HCT116 (cell line): Measurements from ENCODE around the gene SPATA7. TPM values are rescaled to one million over a fixed set of nuclear protein-coding genes. Genes with fewer than 3 reads are reported as not detected.

Source experiments
- ATAC-seq: fragments of 200-7000 bp; cut with Tn5 transposase; 2 replicates; pipeline ENCODE4 v1.9.1; 2020; ENCODE audit warnings: mild to moderate bottlenecking, moderate library complexity
- BruUV-seq: library from RNA; stranded (reverse); fragments of 400-500 nt; replicated peaks from 2 replicates; lab custom pipeline; 2021; lab: Mats Ljungman, UMichigan
- CTCF ChIA-PET: fragments of 300-600 bp; sonication (Branson Sonifier 250); formaldehyde crosslinking; loops from one replicate; lab custom pipeline; 2021; ENCODE audit warnings: antibody characterized with exemption; lab: Charles Lee
- POLR2A ChIA-PET: fragments of 300-600, 350-600 bp; sonication (Branson Sonifier 250); formaldehyde crosslinking; loops from one replicate; lab custom pipeline; 2021; ENCODE audit warnings: antibody characterized with exemption; lab: Charles Lee
- RAD21 ChIA-PET, 2 experiments: fragments of 300-600 bp; sonication (Branson Sonifier 250); formaldehyde crosslinking; loops; one replicate each; lab custom pipeline; 2023; ENCODE audit warnings: low total read pairs in 2 of 2; ENCODE audit not compliant: uncharacterized antibody in 2 of 2, unreplicated experiment in 2 of 2, low non-redundant PET in 1 of 2; lab: Charles Lee
- DNase-seq: peaks from one replicate; pipeline ENCODE4 v3.0.0-alpha.2; 2010; ENCODE audit warnings: low read depth, low spot score
- H2AFZ ChIP-seq: fragments of 200-600 bp; shearing (Covaris generic), sonication (generic); 2 replicates; pipeline ENCODE4 v1.6.1; 2017; ENCODE audit warnings: low read depth, mixed run types, mixed read lengths, antibody characterized with exemption, low read length; ENCODE audit not compliant: poor library complexity, severe bottlenecking
- H3K27ac ChIP-seq: 2 replicates; pipeline ENCODE4 v1.5.1; 2012; ENCODE audit warnings: low read depth, low read length
- H3K27me3 ChIP-seq: fragments of 200-600 bp; sonication (generic); 2 replicates; pipeline ENCODE4 v1.6.1; 2016; ENCODE audit warnings: mixed run types, low read length, mixed read lengths; ENCODE audit not compliant: insufficient read depth
- H3K36me3 ChIP-seq, 2 experiments: fragments of 200-500 bp in 1 of 2; fragments of 200-600 bp in 1 of 2; sonication (Bioruptor generic) in 1 of 2; sonication (generic) in 1 of 2; 2 replicates each; pipeline versions ENCODE4 v1.5.1 to v1.6.1; 2014 to 2016; ENCODE audit warnings: low read length in 2 of 2, inconsistent platforms in 1 of 2, mixed read lengths in 1 of 2, mixed run types in 1 of 2; ENCODE audit not compliant: insufficient read depth in 2 of 2, control insufficient read depth in 1 of 2
- H3K4me1 ChIP-seq, 2 experiments: fragments of 200-600 bp in 1 of 2; sonication (generic) in 1 of 2; 2 replicates each; pipeline versions ENCODE4 v1.5.1 to v1.6.1; 2012 to 2017; ENCODE audit warnings: low read length in 2 of 2, inconsistent platforms in 1 of 2, mild to moderate bottlenecking in 1 of 2, mixed read lengths in 1 of 2, mixed run types in 1 of 2, moderate library complexity in 1 of 2; ENCODE audit not compliant: insufficient read depth in 2 of 2, control insufficient read depth in 1 of 2
- H3K4me2 ChIP-seq: fragments of 200-600 bp; sonication (generic); 2 replicates; pipeline ENCODE4 v1.6.1; 2017; ENCODE audit warnings: mixed run types, low read length, mixed read lengths
- H3K4me3 ChIP-seq, 2 experiments: fragments of 200-600 bp in 1 of 2; sonication (generic) in 1 of 2; replicated peaks in 1 of 2; 2 replicates each; pipeline ENCODE4 v1.5.1; 2011 to 2016; ENCODE audit warnings: low read length in 2 of 2, control low read depth in 1 of 2, low read depth in 1 of 2, mild to moderate bottlenecking in 1 of 2, mixed read lengths in 1 of 2, mixed run types in 1 of 2
- H3K79me2 ChIP-seq: fragments of 200-600 bp; sonication (generic); 2 replicates; pipeline ENCODE4 v1.6.1; 2017; ENCODE audit warnings: mild to moderate bottlenecking, mixed run types, low read length, moderate library complexity, mixed read lengths; ENCODE audit not compliant: insufficient read depth
- H3K9ac ChIP-seq: fragments of 200-600 bp; sonication (generic); 2 replicates; pipeline ENCODE4 v1.6.1; 2016; ENCODE audit warnings: low read length, mixed read lengths
- H3K9me2 ChIP-seq: fragments of 200-600 bp; sonication (generic), shearing (Covaris generic); 2 replicates; pipeline ENCODE4 v1.6.1; 2017; ENCODE audit warnings: mixed run types, mild to moderate bottlenecking, moderate library complexity; ENCODE audit not compliant: insufficient read depth
- H3K9me3 ChIP-seq, 2 experiments: fragments of 200-500 bp in 1 of 2; fragments of 200-600 bp in 1 of 2; sonication (Bioruptor generic) in 1 of 2; sonication (generic) in 1 of 2; 2 replicates each; pipeline ENCODE4 v1.6.1; 2014 to 2017; ENCODE audit warnings: low read length in 2 of 2, mixed read lengths in 2 of 2, inconsistent platforms in 1 of 2, low read depth in 1 of 2, mild to moderate bottlenecking in 1 of 2, mixed run types in 1 of 2, moderate library complexity in 1 of 2; ENCODE audit not compliant: control insufficient read depth in 1 of 2, insufficient read depth in 1 of 2
- H4K20me1 ChIP-seq: fragments of 200-600 bp; sonication (generic), shearing (Covaris generic); 2 replicates; pipeline ENCODE4 v1.6.1; 2017; ENCODE audit warnings: mixed run types, mild to moderate bottlenecking, moderate library complexity; ENCODE audit not compliant: insufficient read depth
- ATF3 ChIP-seq: IDR thresholded peaks from 2 replicates; pipeline ENCODE4 v1.6.1; 2012
- CBX3 ChIP-seq: IDR thresholded peaks from 2 replicates; pipeline ENCODE4 v1.6.1; 2012; ENCODE audit warnings: low read depth
- EGR1 ChIP-seq: IDR thresholded peaks from 2 replicates; pipeline ENCODE4 v1.6.1; 2012; ENCODE audit warnings: low read depth
- EZH2 ChIP-seq: fragments of 200-600 bp; sonication (generic); IDR thresholded peaks from 2 replicates; pipeline ENCODE4 v1.6.1; 2017; ENCODE audit warnings: antibody characterized with exemption, mixed run types
- EZH2phosphoT487 ChIP-seq: fragments of 200-600 bp; IDR thresholded peaks from 2 replicates; pipeline ENCODE4 v1.6.1; 2018; ENCODE audit warnings: antibody characterized with exemption, borderline replicate concordance
- FOSL1 ChIP-seq: IDR thresholded peaks from 2 replicates; pipeline ENCODE4 v1.6.1; 2012; ENCODE audit warnings: low read depth
- JUND ChIP-seq: IDR thresholded peaks from 2 replicates; pipeline ENCODE4 v1.6.1; 2012
- POLR2A ChIP-seq: IDR thresholded peaks from 2 replicates; pipeline ENCODE4 v1.7.0; 2011; ENCODE audit warnings: borderline replicate concordance; ENCODE audit not compliant: insufficient read depth, insufficient read length; ENCODE audit errors: extremely low read depth
- SRF ChIP-seq: IDR thresholded peaks from 2 replicates; pipeline ENCODE4 v1.6.1; 2012; ENCODE audit warnings: low read depth
- YY1 ChIP-seq: IDR thresholded peaks from 2 replicates; pipeline ENCODE4 v1.6.1; 2011; ENCODE audit warnings: low read length, low read depth, moderate library complexity, mild to moderate bottlenecking; ENCODE audit not compliant: insufficient replicate concordance; ENCODE audit errors: extremely low read depth
- ZBTB33 ChIP-seq: IDR thresholded peaks from 2 replicates; pipeline ENCODE4 v1.6.1; 2011; ENCODE audit warnings: mild to moderate bottlenecking, low read length, moderate library complexity; ENCODE audit not compliant: insufficient replicate concordance; ENCODE audit errors: extremely low read depth
- ZNF274 ChIP-seq: fragments of 200-500 bp; sonication (Bioruptor generic); IDR thresholded peaks from 2 replicates; pipeline ENCODE4 v1.6.1; 2014; ENCODE audit warnings: mild to moderate bottlenecking, low read depth, low read length, inconsistent platforms
- intact Hi-C: fragments of 100-400 bp; cut with micrococcal nuclease; formaldehyde crosslinking; loops from 2 replicates; pipeline ENCODE4 v1.10.0; 2022
- total RNA-seq: library from RNA; stranded (reverse); gene quantifications from one replicate; pipeline ENCODE4 v1.2.1, GENCODE V29; 2021; ENCODE audit not compliant: unreplicated experiment
- TF ChIP-seq, protein P1 (sequence below), 3 experiments: fragments of 200-600 bp in 1 of 3; sonication (generic) in 1 of 3; IDR thresholded peaks in 2 of 3; conservative IDR thresholded peaks in 1 of 3; 2 replicates each; pipeline ENCODE4 v1.5.1; 2012 to 2017; ENCODE audit warnings: low read depth in 2 of 3, low read length in 2 of 3, antibody characterized with exemption in 1 of 3, borderline replicate concordance in 1 of 3, control low read depth in 1 of 3, mild to moderate bottlenecking in 1 of 3, mixed read lengths in 1 of 3, mixed run types in 1 of 3, moderate library complexity in 1 of 3; ENCODE audit not compliant: insufficient read depth in 1 of 3

SPATA7 gene
- total RNA-seq, 1 experiment from 2014 or later: 6.2 TPM

GRCh38 chr14:88351966-88352691, 33.3 kb upstream of the SPATA7 start:
- H4K20me1 ChIP-seq: no peaks in the 10 kb centered on the region
- CTCF ChIA-PET: no interaction called here
- no peak overlapping the region for H3K9ac ChIP-seq
- no peaks in the 10 kb centered on the region for H3K9me2 ChIP-seq
- no peaks in the 10 kb centered on the region for H3K9me3 ChIP-seq
- POLR2A ChIA-PET: no interaction called here
- no peak overlapping the region for H2AFZ ChIP-seq
- TF ChIP-seq EZH2phosphoT487: no peak
- TF ChIP-seq FOSL1: no peak
- no peak for TF ChIP-seq SRF
- no peak for TF ChIP-seq EZH2
- no peak for TF ChIP-seq EGR1
- BruUV-seq: no TSS peak
- no peaks in the 10 kb centered on the region for H3K79me2 ChIP-seq
- no peak overlapping the region for H3K4me3 ChIP-seq
- RAD21 ChIA-PET: no interaction called here
- ATAC-seq: no peak
- H3K4me2 ChIP-seq: no peak overlapping the region
- H3K27ac ChIP-seq: no peak overlapping the region
- no peak for DNase-seq
- no peaks in the 10 kb centered on the region for H3K36me3 ChIP-seq
- intact Hi-C loops: no loop called here
- no peaks in the 10 kb centered on the region for H3K4me1 ChIP-seq
- H3K27me3 ChIP-seq: peaks cover 3% of the 10 kb centered on the region; the same call in 1 of the 2 replicates

DNA sequence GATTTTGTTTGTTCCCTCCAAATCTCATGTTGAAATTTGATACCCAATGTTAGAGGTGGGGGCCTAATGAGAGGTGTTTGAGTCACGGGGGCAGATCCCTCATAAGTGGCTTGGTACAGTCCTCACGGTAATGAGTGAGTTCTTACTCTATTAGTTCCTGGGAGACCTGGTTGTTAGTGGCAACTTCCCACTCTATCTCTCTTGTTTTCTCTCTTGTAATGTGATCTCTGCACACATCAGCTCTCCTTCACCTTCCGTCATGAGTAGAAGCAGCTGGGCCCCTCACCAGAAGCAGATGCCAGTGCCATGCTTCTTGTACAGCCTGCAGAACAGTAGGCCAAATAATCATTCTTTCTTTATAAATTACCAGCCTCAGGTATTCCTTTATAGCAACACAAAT, 32.8 kb upstream of the SPATA7 start:
- no peaks in the 10 kb centered on the region for H3K9me3 ChIP-seq
- TF ChIP-seq, protein P1, sequence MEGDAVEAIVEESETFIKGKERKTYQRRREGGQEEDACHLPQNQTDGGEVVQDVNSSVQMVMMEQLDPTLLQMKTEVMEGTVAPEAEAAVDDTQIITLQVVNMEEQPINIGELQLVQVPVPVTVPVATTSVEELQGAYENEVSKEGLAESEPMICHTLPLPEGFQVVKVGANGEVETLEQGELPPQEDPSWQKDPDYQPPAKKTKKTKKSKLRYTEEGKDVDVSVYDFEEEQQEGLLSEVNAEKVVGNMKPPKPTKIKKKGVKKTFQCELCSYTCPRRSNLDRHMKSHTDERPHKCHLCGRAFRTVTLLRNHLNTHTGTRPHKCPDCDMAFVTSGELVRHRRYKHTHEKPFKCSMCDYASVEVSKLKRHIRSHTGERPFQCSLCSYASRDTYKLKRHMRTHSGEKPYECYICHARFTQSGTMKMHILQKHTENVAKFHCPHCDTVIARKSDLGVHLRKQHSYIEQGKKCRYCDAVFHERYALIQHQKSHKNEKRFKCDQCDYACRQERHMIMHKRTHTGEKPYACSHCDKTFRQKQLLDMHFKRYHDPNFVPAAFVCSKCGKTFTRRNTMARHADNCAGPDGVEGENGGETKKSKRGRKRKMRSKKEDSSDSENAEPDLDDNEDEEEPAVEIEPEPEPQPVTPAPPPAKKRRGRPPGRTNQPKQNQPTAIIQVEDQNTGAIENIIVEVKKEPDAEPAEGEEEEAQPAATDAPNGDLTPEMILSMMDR (IDR thresholded peaks at IDR 0.05 in 2 of 3, conservative IDR thresholded peaks at IDR 0.05 in 1 of 3; ENCODE audit: borderline replicate concordance in 1 of 3, insufficient read depth in 1 of 3, low read depth in 2 of 3, low read length in 2 of 3): no peak
- TF ChIP-seq EZH2 (no peak), ZNF274 (no peak), CBX3 (no peak), EZH2phosphoT487 (no peak), EGR1 (no peak), YY1 (no peak), JUND (no peak), POLR2A (no peak), FOSL1 (no peak), ZBTB33 (no peak), ATF3 (no peak)
- TF ChIP-seq, all 23 proteins: peak for 0
- Histone ChIP-seq H3K4me2 (no peak overlapping the region), H3K4me1 (no peaks in the 10 kb centered on the region), H3K36me3 (no peaks in the 10 kb centered on the region), H4K20me1 (no peaks in the 10 kb centered on the region), H2AFZ (no peak overlapping the region), H3K79me2 (no peaks in the 10 kb centered on the region), H3K27ac (no peak overlapping the region), H3K9me2 (no peaks in the 10 kb centered on the region), H3K4me3 (no peak overlapping the region), H3K27me3 (peaks cover 3% of the 10 kb centered on the region; the same call in 1 of the 2 replicates), H3K9ac (no peak overlapping the region)
- POLR2A ChIA-PET: no interaction called here
- DNase-seq (no peak), ATAC-seq (no peak)
- intact Hi-C loops: no loop called here
- no TSS peak for BruUV-seq
- RAD21 ChIA-PET: no interaction called here
- CTCF ChIA-PET: no interaction called here
